WTC11 (cell line): ENCODE measurements around the gene HNF1A. TPM values are rescaled to one million over a fixed set of nuclear protein-coding genes. Genes with fewer than 3 reads are reported as not detected.

Experiments used
- ATAC-seq: fragments of 200-7000 bp; cut with Tn5 transposase; 2 replicates; pipeline ENCODE4 v1.10.0; 2021; ENCODE audit warnings: mild to moderate bottlenecking, moderate library complexity
- CTCF ChIA-PET: fragments of 300-600 bp; sonication (Branson Sonifier 250); formaldehyde crosslinking; loops from one replicate; lab custom pipeline; 2021; ENCODE audit warnings: antibody characterized with exemption; lab: Charles Lee
- POLR2A ChIA-PET: fragments of 350-600 bp; sonication (Branson Sonifier 250); formaldehyde crosslinking; loops from one replicate; lab custom pipeline; 2021; ENCODE audit warnings: antibody characterized with exemption; lab: Charles Lee
- DNase-seq: peaks from one replicate; pipeline ENCODE4 v3.0.0; 2021; ENCODE audit warnings: low spot score
- H3K27ac Mint-ChIP-seq: 2 replicates; pipeline ENCODE4 v1.8.0; 2021; ENCODE audit warnings: mixed read lengths
- H3K27me3 Mint-ChIP-seq: 2 replicates; pipeline ENCODE4 v1.8.0; 2021; ENCODE audit warnings: low read depth, mild to moderate bottlenecking, moderate library complexity, mixed read lengths
- H3K36me3 Mint-ChIP-seq: 2 replicates; pipeline ENCODE4 v1.8.0; 2021; ENCODE audit warnings: mixed read lengths
- H3K4me1 Mint-ChIP-seq: 2 replicates; pipeline ENCODE4 v1.8.0; 2022; ENCODE audit warnings: mixed read lengths
- H3K4me3 Mint-ChIP-seq: 2 replicates; pipeline ENCODE4 v1.8.0; 2021; ENCODE audit warnings: mild to moderate bottlenecking, moderate library complexity, mixed read lengths
- H3K9me3 Mint-ChIP-seq: 2 replicates; pipeline ENCODE4 v1.8.0; 2021; ENCODE audit warnings: mixed read lengths
- ATF3 ChIP-seq: sonication (generic); formaldehyde crosslinking; conservative IDR thresholded peaks from 2 replicates; pipeline ENCODE4 v1.8.1; 2022; ENCODE audit warnings: mild to moderate bottlenecking, missing genetic modification reagents
- ELF4 ChIP-seq: sonication (generic); formaldehyde crosslinking; IDR thresholded peaks from 2 replicates; pipeline ENCODE4 v1.8.1; 2022; ENCODE audit warnings: low read depth, mild to moderate bottlenecking, moderate library complexity, missing genetic modification reagents
- ETV6 ChIP-seq: sonication (generic); formaldehyde crosslinking; IDR thresholded peaks from 2 replicates; pipeline ENCODE4 v1.8.1; 2022; ENCODE audit warnings: mild to moderate bottlenecking, missing genetic modification reagents
- FOXP4 ChIP-seq: sonication (generic); formaldehyde crosslinking; IDR thresholded peaks from 2 replicates; pipeline ENCODE4 v1.8.0; 2022; ENCODE audit warnings: mild to moderate bottlenecking, missing genetic modification reagents
- GABPB1 ChIP-seq: sonication (generic); formaldehyde crosslinking; IDR thresholded peaks from 2 replicates; pipeline ENCODE4 v1.8.1; 2023; ENCODE audit warnings: mild to moderate bottlenecking, missing genetic modification reagents
- GRHL2 ChIP-seq: fragments of 250-450 bp; sonication (Bioruptor Pico); IDR thresholded peaks from 2 replicates; pipeline ENCODE4 v1.8.0; 2022; ENCODE audit warnings: mild to moderate bottlenecking, moderate library complexity; ENCODE audit not compliant: insufficient replicate concordance, severe bottlenecking
- IRF2 ChIP-seq: sonication (generic); formaldehyde crosslinking; IDR thresholded peaks from 2 replicates; pipeline ENCODE4 v1.8.0; 2022; ENCODE audit warnings: low read depth, missing genetic modification reagents, borderline replicate concordance
- NFATC4 ChIP-seq: fragments of 250-450 bp; sonication (Bioruptor Pico); IDR thresholded peaks from 2 replicates; pipeline ENCODE4 v1.9.0; 2021; ENCODE audit warnings: mild to moderate bottlenecking
- NR2C2 ChIP-seq: sonication (generic); formaldehyde crosslinking; IDR thresholded peaks from 2 replicates; pipeline ENCODE4 v1.8.0; 2022; ENCODE audit warnings: mild to moderate bottlenecking, missing genetic modification reagents
- SP1 ChIP-seq: sonication (generic); formaldehyde crosslinking; conservative IDR thresholded peaks from 2 replicates; pipeline ENCODE4 v1.8.1; 2022; ENCODE audit warnings: missing genetic modification reagents
- STAT6 ChIP-seq: sonication (generic); formaldehyde crosslinking; conservative IDR thresholded peaks from 2 replicates; pipeline ENCODE4 v1.8.1; 2023; ENCODE audit warnings: mild to moderate bottlenecking, low read depth, missing genetic modification reagents, moderate library complexity
- ZNF263 ChIP-seq: sonication (generic); formaldehyde crosslinking; IDR thresholded peaks from 2 replicates; pipeline ENCODE4 v1.8.1; 2022; ENCODE audit warnings: low read depth, mild to moderate bottlenecking, moderate library complexity, missing genetic modification reagents
- ZNF281 ChIP-seq: sonication (generic); formaldehyde crosslinking; IDR thresholded peaks from 2 replicates; pipeline ENCODE4 v1.8.0; 2023; ENCODE audit warnings: mild to moderate bottlenecking, missing genetic modification reagents
- ZNF396 ChIP-seq: fragments of 250-450 bp; sonication (Bioruptor Pico); IDR thresholded peaks from 2 replicates; pipeline ENCODE4 v1.8.0; 2021; ENCODE audit warnings: mild to moderate bottlenecking, moderate library complexity, borderline replicate concordance
- ZNF423 ChIP-seq: fragments of 250-450 bp; sonication (Bioruptor Pico); IDR thresholded peaks from 2 replicates; pipeline ENCODE4 v2.1.2; 2022; ENCODE audit warnings: mild to moderate bottlenecking, moderate library complexity
- total RNA-seq: library from RNA; stranded (reverse); gene quantifications from 3 replicates; pipeline ENCODE4 v1.2.3, GENCODE V29; 2021
- TF ChIP-seq, protein P1 (sequence below): sonication (generic); formaldehyde crosslinking; IDR thresholded peaks from 2 replicates; pipeline ENCODE4 v1.8.0; 2023; ENCODE audit warnings: missing genetic modification reagents
- TF ChIP-seq, protein P2 (sequence below): sonication (generic); formaldehyde crosslinking; IDR thresholded peaks from 2 replicates; pipeline ENCODE4 v1.8.0; 2022; ENCODE audit warnings: missing genetic modification reagents

Gene HNF1A
- total RNA-seq, 1 experiment from 2014 or later = not detected

- no peak for TF ChIP-seq ZNF281 (CRISPR knock-in tag)
- TF ChIP-seq ZNF263 (CRISPR knock-in tag) = no peak
- TF ChIP-seq, protein P1, sequence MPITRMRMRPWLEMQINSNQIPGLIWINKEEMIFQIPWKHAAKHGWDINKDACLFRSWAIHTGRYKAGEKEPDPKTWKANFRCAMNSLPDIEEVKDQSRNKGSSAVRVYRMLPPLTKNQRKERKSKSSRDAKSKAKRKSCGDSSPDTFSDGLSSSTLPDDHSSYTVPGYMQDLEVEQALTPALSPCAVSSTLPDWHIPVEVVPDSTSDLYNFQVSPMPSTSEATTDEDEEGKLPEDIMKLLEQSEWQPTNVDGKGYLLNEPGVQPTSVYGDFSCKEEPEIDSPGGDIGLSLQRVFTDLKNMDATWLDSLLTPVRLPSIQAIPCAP = no peak
- TF ChIP-seq ELF4 (CRISPR knock-in tag) = no peak
- no peak for TF ChIP-seq NR2C2 (CRISPR knock-in tag)
- no peak for TF ChIP-seq IRF2 (CRISPR knock-in tag)
- no peak for TF ChIP-seq ZNF396
- TF ChIP-seq SP1 (CRISPR knock-in tag) = no peak
- no peak for TF ChIP-seq ATF3 (CRISPR knock-in tag)
- TF ChIP-seq NFATC4 (CRISPR knock-in tag) = no peak
- TF ChIP-seq ETV6 (CRISPR knock-in tag) = no peak
Measured at GRCh38 chr12:120994059-120994458, 15.7 kb downstream of the HNF1A start (continued).

DNA sequence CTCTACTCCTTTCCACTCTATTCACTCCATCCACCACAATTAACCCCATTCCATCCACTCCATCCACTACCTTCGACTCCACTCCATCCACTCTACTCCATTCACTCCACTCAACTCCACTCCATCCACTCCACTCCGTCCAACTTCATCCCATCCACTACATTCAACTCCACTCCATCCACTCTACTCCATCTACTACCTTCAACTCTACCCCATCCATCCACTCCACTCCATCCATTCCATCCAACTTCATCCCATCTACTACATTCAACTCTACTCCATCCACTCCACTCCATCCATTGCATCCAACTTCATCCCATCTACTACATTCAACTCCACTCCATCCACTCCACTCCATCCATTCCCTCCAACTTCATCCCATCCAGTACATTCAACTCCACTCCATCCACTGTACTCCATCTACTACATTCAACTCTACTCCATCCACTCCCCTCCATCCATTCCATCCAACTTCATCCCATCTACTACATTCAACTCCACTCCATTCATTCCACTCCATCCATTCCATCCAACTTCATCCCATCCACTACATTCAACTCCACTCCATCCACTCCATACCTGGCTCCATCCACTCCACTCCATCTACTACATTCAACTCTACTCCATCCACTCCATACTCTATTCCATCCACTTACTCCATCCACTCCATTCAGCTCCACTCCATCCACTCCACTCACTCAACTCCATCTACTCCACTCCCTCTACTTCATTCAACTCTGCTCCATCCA is 16.4 kb downstream of the HNF1A start:
- no peaks in the 10 kb centered on the region; the same call in 1 of the 2 replicates for H3K9me3 Mint-ChIP-seq
- CTCF ChIA-PET = no interaction called here
- peaks cover 3% of the 10 kb centered on the region; the same call in 1 of the 2 replicates for H3K27me3 Mint-ChIP-seq
- H3K27ac Mint-ChIP-seq = no peak overlapping the region
- no peak overlapping the region for H3K4me3 Mint-ChIP-seq
- DNase-seq = no peak
- peaks cover 7% of the 10 kb centered on the region for H3K4me1 Mint-ChIP-seq
- POLR2A ChIA-PET = no interaction called here
- H3K36me3 Mint-ChIP-seq = no peaks in the 10 kb centered on the region
- ATAC-seq = no peak
- TF ChIP-seq GABPB1 = no peak
- TF ChIP-seq FOXP4 (CRISPR knock-in tag) = no peak
- TF ChIP-seq, protein P2, sequence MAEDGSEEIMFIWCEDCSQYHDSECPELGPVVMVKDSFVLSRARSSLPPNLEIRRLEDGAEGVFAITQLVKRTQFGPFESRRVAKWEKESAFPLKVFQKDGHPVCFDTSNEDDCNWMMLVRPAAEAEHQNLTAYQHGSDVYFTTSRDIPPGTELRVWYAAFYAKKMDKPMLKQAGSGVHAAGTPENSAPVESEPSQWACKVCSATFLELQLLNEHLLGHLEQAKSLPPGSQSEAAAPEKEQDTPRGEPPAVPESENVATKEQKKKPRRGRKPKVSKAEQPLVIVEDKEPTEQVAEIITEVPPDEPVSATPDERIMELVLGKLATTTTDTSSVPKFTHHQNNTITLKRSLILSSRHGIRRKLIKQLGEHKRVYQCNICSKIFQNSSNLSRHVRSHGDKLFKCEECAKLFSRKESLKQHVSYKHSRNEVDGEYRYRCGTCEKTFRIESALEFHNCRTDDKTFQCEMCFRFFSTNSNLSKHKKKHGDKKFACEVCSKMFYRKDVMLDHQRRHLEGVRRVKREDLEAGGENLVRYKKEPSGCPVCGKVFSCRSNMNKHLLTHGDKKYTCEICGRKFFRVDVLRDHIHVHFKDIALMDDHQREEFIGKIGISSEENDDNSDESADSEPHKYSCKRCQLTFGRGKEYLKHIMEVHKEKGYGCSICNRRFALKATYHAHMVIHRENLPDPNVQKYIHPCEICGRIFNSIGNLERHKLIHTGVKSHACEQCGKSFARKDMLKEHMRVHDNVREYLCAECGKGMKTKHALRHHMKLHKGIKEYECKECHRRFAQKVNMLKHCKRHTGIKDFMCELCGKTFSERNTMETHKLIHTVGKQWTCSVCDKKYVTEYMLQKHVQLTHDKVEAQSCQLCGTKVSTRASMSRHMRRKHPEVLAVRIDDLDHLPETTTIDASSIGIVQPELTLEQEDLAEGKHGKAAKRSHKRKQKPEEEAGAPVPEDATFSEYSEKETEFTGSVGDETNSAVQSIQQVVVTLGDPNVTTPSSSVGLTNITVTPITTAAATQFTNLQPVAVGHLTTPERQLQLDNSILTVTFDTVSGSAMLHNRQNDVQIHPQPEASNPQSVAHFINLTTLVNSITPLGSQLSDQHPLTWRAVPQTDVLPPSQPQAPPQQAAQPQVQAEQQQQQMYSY (CRISPR knock-in tag) = peak; percentile 98
- no peak for TF ChIP-seq STAT6
- TF ChIP-seq GRHL2 = no peak
- no peak for TF ChIP-seq ZNF423
